PC-9 (cell line): ENCODE data around the gene DLK1. TPM values are rescaled to one million over a fixed set of nuclear protein-coding genes. Genes with fewer than 3 reads are reported as not detected.

Experiments
- BruUV-seq: library from RNA; stranded (reverse); fragments of 400-500 nt; replicated peaks from 2 replicates; lab custom pipeline; 2021; lab: Mats Ljungman, UMichigan
- CTCF ChIA-PET: fragments of 300-600 bp; sonication (Branson Sonifier 250); formaldehyde crosslinking; loops from one replicate; lab custom pipeline; 2022; ENCODE audit warnings: antibody characterized with exemption; lab: Charles Lee
- POLR2A ChIA-PET: fragments of 300-600 bp; sonication (Branson Sonifier 250); formaldehyde crosslinking; loops from one replicate; lab custom pipeline; 2022; ENCODE audit warnings: antibody characterized with exemption; ENCODE audit not compliant: unreplicated experiment; lab: Charles Lee
- DNase-seq, 2 experiments: peaks; one replicate each; pipeline versions ENCODE4 v3.0.0 to v3.0.0-alpha.2; 2015 to 2022; ENCODE audit warnings: mixed read lengths in 1 of 2
- H2AFZ ChIP-seq: fragments of 200-600 bp; sonication (generic); 2 replicates; pipeline ENCODE4 v1.8.1; 2017; ENCODE audit warnings: antibody characterized with exemption
- H3F3A ChIP-seq: fragments of 200-600 bp; sonication (generic); 2 replicates; pipeline ENCODE4 v1.8.1; 2017; ENCODE audit warnings: antibody characterized with exemption, mild to moderate bottlenecking, low read depth; ENCODE audit not compliant: insufficient read depth
- H3K27ac ChIP-seq: fragments of 200-600 bp; sonication (generic); 2 replicates; pipeline ENCODE4 v1.6.1; 2016; ENCODE audit warnings: mixed run types
- H3K27me3 ChIP-seq: fragments of 200-600 bp; sonication (generic); 2 replicates; pipeline ENCODE4 v1.6.1; 2016; ENCODE audit warnings: low read depth, mixed run types; ENCODE audit not compliant: insufficient read depth
- H3K36me3 ChIP-seq: fragments of 200-600 bp; sonication (generic); 2 replicates; pipeline ENCODE4 v1.6.1; 2016; ENCODE audit warnings: low read depth, mixed run types
- H3K4me1 ChIP-seq: fragments of 200-600 bp; sonication (generic); replicated peaks from 2 replicates; pipeline ENCODE4 v1.6.1; 2016; ENCODE audit warnings: mixed run types; ENCODE audit not compliant: insufficient read depth
- H3K4me2 ChIP-seq: fragments of 200-600 bp; sonication (generic); 2 replicates; pipeline ENCODE4 v1.6.1; 2017; ENCODE audit warnings: mixed run types
- H3K4me3 ChIP-seq: fragments of 200-600 bp; sonication (generic); 2 replicates; pipeline ENCODE4 v1.6.1; 2016; ENCODE audit warnings: mixed run types
- H3K79me2 ChIP-seq: fragments of 200-600 bp; sonication (generic); 2 replicates; pipeline ENCODE4 v1.6.1; 2017; ENCODE audit warnings: low read depth, mixed run types
- H3K9me2 ChIP-seq: fragments of 200-600 bp; sonication (generic); 2 replicates; pipeline ENCODE4 v1.8.1; 2017; ENCODE audit warnings: mild to moderate bottlenecking; ENCODE audit not compliant: insufficient read depth
- H3K9me3 ChIP-seq: fragments of 200-600 bp; sonication (generic); 2 replicates; pipeline ENCODE4 v1.8.1; 2016; ENCODE audit warnings: low read depth; ENCODE audit not compliant: insufficient read depth
- H4K20me1 ChIP-seq: fragments of 200-600 bp; sonication (generic); 2 replicates; pipeline ENCODE4 v1.8.1; 2017; ENCODE audit not compliant: insufficient read depth
- EZH2 ChIP-seq: fragments of 200-600 bp; sonication (generic); IDR thresholded peaks from 2 replicates; pipeline ENCODE4 v1.8.0; 2017; ENCODE audit warnings: antibody characterized with exemption, low read depth
- intact Hi-C: fragments of 100-400 bp; cut with micrococcal nuclease; formaldehyde crosslinking; loops from one replicate; pipeline ENCODE4 v1.10.0; 2022; ENCODE audit not compliant: unreplicated experiment
- total RNA-seq: library from RNA; stranded (reverse); gene quantifications from 2 replicates; pipeline ENCODE4 v1.2.3, GENCODE V29; 2021
- TF ChIP-seq, protein P1 (sequence below): fragments of 200-600 bp; sonication (generic); conservative IDR thresholded peaks from 2 replicates; pipeline ENCODE4 v1.6.1; 2017; ENCODE audit warnings: mixed run types, antibody characterized with exemption, mild to moderate bottlenecking, moderate library complexity

DLK1 gene
- total RNA-seq, 1 experiment from 2014 or later = not detected

DNA sequence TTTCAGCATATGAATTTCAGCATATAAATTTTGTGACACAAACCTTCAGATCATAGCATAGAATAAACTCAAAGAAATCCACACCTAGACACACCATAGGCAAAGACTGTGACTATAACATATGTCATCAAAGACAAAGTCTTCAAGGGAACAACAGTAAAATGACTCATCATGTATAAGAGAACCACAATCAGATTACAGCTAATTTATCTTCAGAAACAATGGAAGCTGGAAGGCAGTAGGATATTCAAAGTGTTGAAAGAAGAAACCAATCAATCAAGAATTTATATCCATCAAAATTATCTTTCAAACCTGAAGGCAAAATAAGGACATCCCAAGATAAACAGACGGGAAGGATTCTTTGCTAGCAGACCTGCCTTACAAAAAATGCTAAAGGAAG is 29.0 kb downstream of the DLK1 start:
- no peak overlapping the region for H3K4me3 ChIP-seq
- H3K79me2 ChIP-seq = no peaks in the 10 kb centered on the region
- no TSS peak for BruUV-seq
- intact Hi-C loops = no loop called here
- H3F3A ChIP-seq = no peaks in the 10 kb centered on the region
- H4K20me1 ChIP-seq = no peaks in the 10 kb centered on the region
- no peak overlapping the region for H2AFZ ChIP-seq
- H3K27me3 ChIP-seq = 0 out of 2 replicates have a peak, but pooled peaks cover 3% of the 10 kb centered on the region
- H3K27ac ChIP-seq = no peak overlapping the region
- no peaks in the 10 kb centered on the region for H3K4me1 ChIP-seq
- CTCF ChIA-PET = no interaction called here
- no peaks in the 10 kb centered on the region for H3K36me3 ChIP-seq
- no peaks in the 10 kb centered on the region for H3K9me2 ChIP-seq
- TF ChIP-seq, protein P1, sequence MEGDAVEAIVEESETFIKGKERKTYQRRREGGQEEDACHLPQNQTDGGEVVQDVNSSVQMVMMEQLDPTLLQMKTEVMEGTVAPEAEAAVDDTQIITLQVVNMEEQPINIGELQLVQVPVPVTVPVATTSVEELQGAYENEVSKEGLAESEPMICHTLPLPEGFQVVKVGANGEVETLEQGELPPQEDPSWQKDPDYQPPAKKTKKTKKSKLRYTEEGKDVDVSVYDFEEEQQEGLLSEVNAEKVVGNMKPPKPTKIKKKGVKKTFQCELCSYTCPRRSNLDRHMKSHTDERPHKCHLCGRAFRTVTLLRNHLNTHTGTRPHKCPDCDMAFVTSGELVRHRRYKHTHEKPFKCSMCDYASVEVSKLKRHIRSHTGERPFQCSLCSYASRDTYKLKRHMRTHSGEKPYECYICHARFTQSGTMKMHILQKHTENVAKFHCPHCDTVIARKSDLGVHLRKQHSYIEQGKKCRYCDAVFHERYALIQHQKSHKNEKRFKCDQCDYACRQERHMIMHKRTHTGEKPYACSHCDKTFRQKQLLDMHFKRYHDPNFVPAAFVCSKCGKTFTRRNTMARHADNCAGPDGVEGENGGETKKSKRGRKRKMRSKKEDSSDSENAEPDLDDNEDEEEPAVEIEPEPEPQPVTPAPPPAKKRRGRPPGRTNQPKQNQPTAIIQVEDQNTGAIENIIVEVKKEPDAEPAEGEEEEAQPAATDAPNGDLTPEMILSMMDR = no peak
- no peak for TF ChIP-seq EZH2
- no peak overlapping the region for H3K4me2 ChIP-seq
- DNase-seq = no peak
- H3K9me3 ChIP-seq = no peaks in the 10 kb centered on the region
- POLR2A ChIA-PET = no interaction called here

DNA sequence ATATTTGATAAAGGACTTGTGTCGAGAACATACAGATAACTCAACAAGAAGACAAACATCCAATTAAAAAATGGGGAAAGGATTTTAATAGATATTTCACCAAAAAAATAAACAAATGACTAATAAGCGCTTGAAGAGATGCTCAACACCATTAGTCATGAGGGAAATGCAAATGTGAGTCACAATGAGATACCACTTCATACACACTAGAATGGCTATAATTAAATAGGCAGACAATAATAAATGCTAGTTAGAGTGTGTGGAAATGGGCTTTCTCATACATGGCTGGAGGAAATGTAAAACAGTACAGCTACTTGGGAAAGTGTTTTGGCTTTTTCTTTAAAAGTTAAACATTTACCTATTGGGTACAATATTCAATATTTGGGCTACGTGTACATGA is 34.8 kb downstream of the DLK1 start:
- no peak for DNase-seq
- no peaks in the 10 kb centered on the region for H3F3A ChIP-seq
- H3K9me2 ChIP-seq = no peaks in the 10 kb centered on the region
- POLR2A ChIA-PET = no interaction called here
- H3K27me3 ChIP-seq = peaks cover 20% of the 10 kb centered on the region; the same call in 1 of the 2 replicates
- no peak overlapping the region for H3K27ac ChIP-seq
- intact Hi-C loops = no loop called here
- no peaks in the 10 kb centered on the region for H4K20me1 ChIP-seq
- BruUV-seq = no TSS peak
- H3K4me3 ChIP-seq = no peak overlapping the region
- CTCF ChIA-PET = no interaction called here
- no peaks in the 10 kb centered on the region for H3K36me3 ChIP-seq
- H3K79me2 ChIP-seq = no peaks in the 10 kb centered on the region
- no peak overlapping the region for H3K4me2 ChIP-seq
- H3K4me1 ChIP-seq = no peaks in the 10 kb centered on the region
- H3K9me3 ChIP-seq = no peaks in the 10 kb centered on the region
- H2AFZ ChIP-seq = no peak overlapping the region
- TF ChIP-seq EZH2 = no peak
- TF ChIP-seq, protein P1 = no peak

DNA sequence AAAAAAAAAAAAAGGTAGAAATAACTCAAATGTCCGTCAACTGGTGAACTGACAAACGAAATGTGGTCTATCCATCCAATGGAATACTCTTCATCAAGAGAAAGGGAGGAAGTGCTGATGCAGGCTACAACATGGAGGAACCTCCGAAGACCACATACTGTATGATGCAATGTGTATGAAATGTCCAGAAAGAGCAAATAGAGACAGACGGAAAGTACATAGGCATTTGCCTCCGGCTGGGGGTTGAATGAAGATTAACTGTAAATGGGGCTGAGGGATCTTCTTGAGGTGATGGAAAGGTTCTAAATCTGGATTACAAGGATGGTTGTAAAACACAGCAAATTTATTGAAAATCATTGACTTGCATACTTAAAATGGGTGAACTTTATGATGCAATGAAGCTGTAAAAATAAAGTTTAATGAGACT is 35.4 kb downstream of the DLK1 start:
- H3K27ac ChIP-seq = no peak overlapping the region
- H3K9me3 ChIP-seq = no peaks in the 10 kb centered on the region
- H3K79me2 ChIP-seq = no peaks in the 10 kb centered on the region
- BruUV-seq = no TSS peak
- POLR2A ChIA-PET = no interaction called here
- no peak overlapping the region for H3K4me3 ChIP-seq
- CTCF ChIA-PET = no interaction called here
- DNase-seq = no peak
- no peaks in the 10 kb centered on the region for H3K9me2 ChIP-seq
- peaks cover 25% of the 10 kb centered on the region for H3K27me3 ChIP-seq
- TF ChIP-seq, protein P1 = no peak
- no peak for TF ChIP-seq EZH2
- intact Hi-C loops = no loop called here
- H3K4me2 ChIP-seq = no peak overlapping the region
- H2AFZ ChIP-seq = no peak overlapping the region
- no peaks in the 10 kb centered on the region for H3F3A ChIP-seq
- H4K20me1 ChIP-seq = no peaks in the 10 kb centered on the region
- no peaks in the 10 kb centered on the region for H3K4me1 ChIP-seq
- H3K36me3 ChIP-seq = no peaks in the 10 kb centered on the region
